HepG2 (cell line): Measurements from ENCODE around the gene ATOSB. TPM values are rescaled to one million over a fixed set of nuclear protein-coding genes. Genes with fewer than 3 reads are reported as not detected.

Experiments
- ADNP ChIP-seq: sonication (generic); formaldehyde crosslinking; IDR thresholded peaks from 2 replicates; pipeline ENCODE4 v1.4.0; 2020; ENCODE audit warnings: missing genetic modification reagents
- ATF1 ChIP-seq: IDR thresholded peaks from 2 replicates; pipeline ENCODE4 v1.6.1; 2016; ENCODE audit warnings: mild to moderate bottlenecking, control low read depth
- BRD4 ChIP-seq: sonication (generic); formaldehyde crosslinking; IDR thresholded peaks from 2 replicates; pipeline ENCODE4 v1.4.0; 2020; ENCODE audit warnings: missing genetic modification reagents
- CREM ChIP-seq, 2 experiments: sonication (generic) in 1 of 2; formaldehyde crosslinking in 1 of 2; IDR thresholded peaks; 2 replicates each; pipeline versions ENCODE4 v1.4.0 to v1.6.1; 2016 to 2020; ENCODE audit warnings: antibody characterized with exemption in 1 of 2, mild to moderate bottlenecking in 1 of 2, missing genetic modification reagents in 1 of 2
- DPF2 ChIP-seq: sonication (generic); formaldehyde crosslinking; IDR thresholded peaks from 2 replicates; pipeline ENCODE4 v1.4.0; 2020; ENCODE audit warnings: mild to moderate bottlenecking, low read depth, missing genetic modification reagents, borderline replicate concordance
- FOXK1 ChIP-seq: sonication (generic); formaldehyde crosslinking; IDR thresholded peaks from 2 replicates; pipeline ENCODE4 v1.4.0; 2020; ENCODE audit warnings: low read depth, missing genetic modification reagents, borderline replicate concordance
- GATAD1 ChIP-seq: IDR thresholded peaks from 2 replicates; pipeline ENCODE4 v1.6.1; 2016; ENCODE audit warnings: missing genetic modification reagents, missing compliant biosample characterization
- HOXA7 ChIP-seq: sonication (generic); formaldehyde crosslinking; IDR thresholded peaks from 2 replicates; pipeline ENCODE4 v1.8.1; 2022; ENCODE audit warnings: mild to moderate bottlenecking, missing genetic modification reagents, moderate library complexity
- KDM1A ChIP-seq: IDR thresholded peaks from 2 replicates; pipeline ENCODE4 v1.6.1; 2016; ENCODE audit warnings: missing compliant biosample characterization
- KMT2B ChIP-seq: IDR thresholded peaks from 2 replicates; pipeline ENCODE4 v1.6.1; 2016; ENCODE audit warnings: missing genetic modification reagents, missing compliant biosample characterization
- MTA1 ChIP-seq: sonication (generic); formaldehyde crosslinking; IDR thresholded peaks from 2 replicates; pipeline ENCODE4 v1.4.0; 2020; ENCODE audit warnings: missing genetic modification reagents, mild to moderate bottlenecking, borderline replicate concordance
- NCOA5 ChIP-seq: sonication (generic); formaldehyde crosslinking; IDR thresholded peaks from 2 replicates; pipeline ENCODE4 v1.4.0; 2020; ENCODE audit warnings: missing genetic modification reagents
- NFIB ChIP-seq: sonication (generic); formaldehyde crosslinking; IDR thresholded peaks from 2 replicates; pipeline ENCODE4 v1.9.0; 2021; ENCODE audit warnings: missing genetic modification reagents, mild to moderate bottlenecking, borderline replicate concordance
- PHF20 ChIP-seq: sonication (generic); formaldehyde crosslinking; IDR thresholded peaks from 2 replicates; pipeline ENCODE4 v1.5.0; 2020; ENCODE audit warnings: mild to moderate bottlenecking, missing genetic modification reagents
- PLSCR1 ChIP-seq: sonication (generic); formaldehyde crosslinking; IDR thresholded peaks from 2 replicates; pipeline ENCODE4 v1.5.0; 2020; ENCODE audit warnings: missing genetic modification reagents, mild to moderate bottlenecking, borderline replicate concordance
- RBAK ChIP-seq: sonication (generic); formaldehyde crosslinking; IDR thresholded peaks from 2 replicates; pipeline ENCODE4 v1.5.1; 2020; ENCODE audit warnings: mild to moderate bottlenecking, missing genetic modification reagents
- SMARCE1 ChIP-seq: fragments of 450-650 bp; IDR thresholded peaks from 2 replicates; pipeline ENCODE4 v1.6.1; 2017; ENCODE audit warnings: borderline replicate concordance
- SNAPC2 ChIP-seq: sonication (generic); formaldehyde crosslinking; IDR thresholded peaks from 2 replicates; pipeline ENCODE4 v1.8.1; 2022; ENCODE audit warnings: mild to moderate bottlenecking, missing genetic modification reagents
- TBX2 ChIP-seq: sonication (generic); formaldehyde crosslinking; IDR thresholded peaks from 2 replicates; pipeline ENCODE4 v1.5.0; 2020; ENCODE audit warnings: missing genetic modification reagents, mild to moderate bottlenecking, borderline replicate concordance
- YY1 ChIP-seq: IDR thresholded peaks from 2 replicates; pipeline ENCODE4 v1.6.1; 2011; ENCODE audit warnings: low read length, low read depth, moderate library complexity, mild to moderate bottlenecking; ENCODE audit not compliant: insufficient read depth, insufficient replicate concordance
- ZNF101 ChIP-seq: sonication (generic); formaldehyde crosslinking; IDR thresholded peaks from 2 replicates; pipeline ENCODE4 v1.4.0; 2020; ENCODE audit warnings: mild to moderate bottlenecking, low read depth, missing genetic modification reagents, borderline replicate concordance
- ZNF30 ChIP-seq: sonication (generic); formaldehyde crosslinking; IDR thresholded peaks from 2 replicates; pipeline ENCODE4 v1.5.0; 2020; ENCODE audit warnings: mild to moderate bottlenecking, missing genetic modification reagents
- ZNF563 ChIP-seq: sonication (generic); formaldehyde crosslinking; IDR thresholded peaks from 2 replicates; pipeline ENCODE4 v1.8.0; 2022; ENCODE audit warnings: mild to moderate bottlenecking, moderate library complexity, missing genetic modification reagents
- ZNF710 ChIP-seq: sonication (generic); formaldehyde crosslinking; IDR thresholded peaks from 2 replicates; pipeline ENCODE4 v1.5.0; 2020; ENCODE audit warnings: mild to moderate bottlenecking, missing genetic modification reagents, borderline replicate concordance
- ZNF766 ChIP-seq: sonication (generic); formaldehyde crosslinking; IDR thresholded peaks from 2 replicates; pipeline ENCODE4 v1.5.0; 2020; ENCODE audit warnings: missing genetic modification reagents, borderline replicate concordance
- ZNF878 ChIP-seq: sonication (generic); formaldehyde crosslinking; IDR thresholded peaks from 2 replicates; pipeline ENCODE4 v1.8.1; 2023; ENCODE audit warnings: mild to moderate bottlenecking, missing genetic modification reagents, moderate library complexity
- polyA plus RNA-seq, 8 experiments: library from polyadenylated mRNA; depleted of rRNA in 3 of 8; stranded (reverse) in 7 of 8; unstranded in 1 of 8; fragments of >200 nt; fragmentation: Illumina TruSeq in 4 of 8; extraction: Trizol in 4 of 8; gene quantifications; 2 replicates each; pipeline versions ENCODE4 v1.2.1 to v1.2.3, GENCODE V29; 2011 to 2016; ENCODE audit warnings: low read depth in 4 of 8, missing spikeins in 1 of 8, mixed read lengths in 1 of 8; ENCODE audit not compliant: insufficient read depth in 1 of 8
- total RNA-seq, 5 experiments: library from RNA; depleted of rRNA; stranded (reverse); fragments of >200 nt; fragmentation: Illumina TruSeq; extraction: Trizol; gene quantifications; 2 replicates each; pipeline ENCODE4 v1.2.3, GENCODE V29; 2016; ENCODE audit warnings: low read depth in 1 of 5
- TF ChIP-seq, protein P1 (sequence below): sonication (generic); formaldehyde crosslinking; IDR thresholded peaks from 2 replicates; pipeline ENCODE4 v1.4.0; 2020; ENCODE audit warnings: missing genetic modification reagents

The ATOSB gene
- total and polyA plus RNA-seq, 2 of the 13 experiments (the other 11 are each of a cell fraction or from before 2014, with no cell fraction given): 1.9 to 6.4 TPM

GRCh38 chr9:35072461-35073278 is 43.0 kb downstream of the ATOSB start, which contains the start of gene VCP (continued):
- TF ChIP-seq PLSCR1 (CRISPR knock-in tag) (no peak), ADNP (CRISPR knock-in tag) (no peak), NFIB (CRISPR knock-in tag) (no peak), BRD4 (CRISPR knock-in tag) (peak; percentile 46; the same call in 1 of the 2 replicates), ZNF101 (no peak), PHF20 (CRISPR knock-in tag) (peak; percentile 16; the same call in 1 of the 2 replicates), DPF2 (CRISPR knock-in tag) (no peak), ATF1 (peak; percentile 94), ZNF710 (CRISPR knock-in tag) (peak; percentile 3; the same call in 1 of the 2 replicates), RBAK (CRISPR knock-in tag) (no peak), SNAPC2 (CRISPR knock-in tag) (no peak; the same call in 1 of the 2 replicates), ZNF766 (CRISPR knock-in tag) (peak; percentile 36; the same call in 1 of the 2 replicates), KMT2B (no peak), ZNF30 (CRISPR knock-in tag) (no peak), SMARCE1 (no peak), ZNF563 (no peak), YY1 (peak; percentile 32), NCOA5 (0 out of 2 replicates have a peak, but pooled peaks have one; percentile 14), CREM (IDR thresholded peaks at IDR 0.05) (peak; percentile 95), CREM (CRISPR knock-in tag; IDR thresholded peaks at IDR 0.05) (peak; percentile 40; the same call in 1 of the 2 replicates), ZNF878 (CRISPR knock-in tag) (no peak), KDM1A (CRISPR knock-in tag) (no peak), TBX2 (CRISPR knock-in tag) (peak; percentile 48; the same call in 1 of the 2 replicates), MTA1 (CRISPR knock-in tag) (no peak; the same call in 1 of the 2 replicates), HOXA7 (CRISPR knock-in tag) (no peak), GATAD1 (CRISPR knock-in tag) (peak; percentile 40; the same call in 1 of the 2 replicates), FOXK1 (CRISPR knock-in tag) (0 out of 2 replicates have a peak, but pooled peaks have one; percentile 21)
- TF ChIP-seq, protein P1, sequence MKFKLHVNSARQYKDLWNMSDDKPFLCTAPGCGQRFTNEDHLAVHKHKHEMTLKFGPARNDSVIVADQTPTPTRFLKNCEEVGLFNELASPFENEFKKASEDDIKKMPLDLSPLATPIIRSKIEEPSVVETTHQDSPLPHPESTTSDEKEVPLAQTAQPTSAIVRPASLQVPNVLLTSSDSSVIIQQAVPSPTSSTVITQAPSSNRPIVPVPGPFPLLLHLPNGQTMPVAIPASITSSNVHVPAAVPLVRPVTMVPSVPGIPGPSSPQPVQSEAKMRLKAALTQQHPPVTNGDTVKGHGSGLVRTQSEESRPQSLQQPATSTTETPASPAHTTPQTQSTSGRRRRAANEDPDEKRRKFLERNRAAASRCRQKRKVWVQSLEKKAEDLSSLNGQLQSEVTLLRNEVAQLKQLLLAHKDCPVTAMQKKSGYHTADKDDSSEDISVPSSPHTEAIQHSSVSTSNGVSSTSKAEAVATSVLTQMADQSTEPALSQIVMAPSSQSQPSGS (CRISPR knock-in tag): 0 out of 2 replicates have a peak, but pooled peaks have one; percentile 13
